K562 (cell line): Measurements from ENCODE around the gene UFSP1. TPM values are rescaled to one million over a fixed set of nuclear protein-coding genes. Genes with fewer than 3 reads are reported as not detected.

ENCODE experiments used
- ATF7 ChIP-seq: fragments of 450-650 bp; IDR thresholded peaks from 2 replicates; pipeline ENCODE4 v1.7.1; 2014; ENCODE audit warnings: mild to moderate bottlenecking, moderate library complexity
- CBFB ChIP-seq: sonication (generic); formaldehyde crosslinking; IDR thresholded peaks from 2 replicates; pipeline ENCODE4 v1.4.0; 2020; ENCODE audit warnings: mild to moderate bottlenecking, missing genetic modification reagents
- CREM ChIP-seq: IDR thresholded peaks from 2 replicates; pipeline ENCODE4 v1.6.1; 2014; ENCODE audit warnings: antibody characterized with exemption, low read depth
- ERF ChIP-seq: fragments of 450-650 bp; formaldehyde crosslinking; IDR thresholded peaks from 2 replicates; pipeline ENCODE4 v1.4.0; 2020; ENCODE audit warnings: mild to moderate bottlenecking, mixed read lengths
- ETS1 ChIP-seq: conservative IDR thresholded peaks from 2 replicates; pipeline ENCODE4 v1.6.1; 2011; ENCODE audit warnings: low read depth, mild to moderate bottlenecking, low read length; ENCODE audit not compliant: control insufficient read depth
- FOXK2 ChIP-seq, 2 experiments: fragments of 450-650 bp; IDR thresholded peaks in 1 of 2; conservative IDR thresholded peaks in 1 of 2; 2 replicates each; pipeline ENCODE4 v1.6.1; 2016; ENCODE audit warnings: low read depth in 2 of 2, mild to moderate bottlenecking in 1 of 2
- HDAC8 ChIP-seq: fragments of 450-650 bp; IDR thresholded peaks from 2 replicates; pipeline ENCODE4 v1.6.1; 2016; ENCODE audit warnings: mild to moderate bottlenecking, missing genetic modification characterization, moderate library complexity, missing compliant biosample characterization
- NR1H2 ChIP-seq: sonication (generic); formaldehyde crosslinking; IDR thresholded peaks from 2 replicates; pipeline ENCODE4 v1.4.0; 2020; ENCODE audit warnings: mild to moderate bottlenecking, missing genetic modification reagents
- PCBP1 ChIP-seq: fragments of 200-400 bp; formaldehyde crosslinking; IDR thresholded peaks from 2 replicates; pipeline ENCODE4 v1.6.1; 2018; ENCODE audit warnings: mild to moderate bottlenecking, low read depth, low read length; ENCODE audit not compliant: poor library complexity, severe bottlenecking
- RAD51 ChIP-seq: fragments of 450-650 bp; IDR thresholded peaks from 2 replicates; pipeline ENCODE4 v1.7.1; 2016; ENCODE audit warnings: low read depth, mild to moderate bottlenecking, borderline replicate concordance
- SOX6 ChIP-seq: fragments of 450-650 bp; IDR thresholded peaks from 2 replicates; pipeline ENCODE4 v1.6.1; 2014; ENCODE audit warnings: mild to moderate bottlenecking
- STAG1 ChIP-seq: sonication (generic); formaldehyde crosslinking; IDR thresholded peaks from 2 replicates; pipeline ENCODE4 v1.5.0; 2020; ENCODE audit warnings: missing genetic modification reagents, borderline replicate concordance
- TRIM28 ChIP-seq: fragments of 450-650 bp; IDR thresholded peaks from 2 replicates; pipeline ENCODE4 v1.6.1; 2017
- ZBTB1 ChIP-seq: sonication (generic); formaldehyde crosslinking; IDR thresholded peaks from 2 replicates; pipeline ENCODE4 v1.8.1; 2023; ENCODE audit warnings: missing genetic modification reagents, low read depth, mild to moderate bottlenecking, borderline replicate concordance
- ZBTB43 ChIP-seq: sonication (generic); formaldehyde crosslinking; IDR thresholded peaks from 2 replicates; pipeline ENCODE4 v1.8.0; 2023; ENCODE audit warnings: mild to moderate bottlenecking, missing genetic modification reagents
- ZBTB49 ChIP-seq: sonication (generic); formaldehyde crosslinking; IDR thresholded peaks from 2 replicates; pipeline ENCODE4 v1.8.0; 2022; ENCODE audit warnings: missing genetic modification reagents, mild to moderate bottlenecking, borderline replicate concordance
- ZFX ChIP-seq: sonication (generic); formaldehyde crosslinking; IDR thresholded peaks from 2 replicates; pipeline ENCODE4 v1.8.0; 2022; ENCODE audit warnings: mild to moderate bottlenecking, missing genetic modification reagents, moderate library complexity
- ZNF263 ChIP-seq: sonication (generic); formaldehyde crosslinking; IDR thresholded peaks from 2 replicates; pipeline ENCODE4 v1.8.0; 2022; ENCODE audit warnings: mild to moderate bottlenecking, missing genetic modification reagents, borderline replicate concordance
- ZNF511 ChIP-seq: sonication (generic); formaldehyde crosslinking; IDR thresholded peaks from 2 replicates; pipeline ENCODE4 v1.8.0; 2022; ENCODE audit warnings: mild to moderate bottlenecking, missing genetic modification reagents
- ZNF740 ChIP-seq, 3 experiments: fragments of 200-800 bp in 1 of 3; sonication (Bioruptor generic) in 1 of 3; sonication (generic) in 1 of 3; formaldehyde crosslinking in 1 of 3; IDR thresholded peaks; 2 replicates each; pipeline versions ENCODE4 v1.6.1 to v1.8.0; 2016 to 2022; ENCODE audit warnings: mild to moderate bottlenecking in 2 of 3, missing compliant biosample characterization in 2 of 3, missing genetic modification characterization in 2 of 3, missing genetic modification reagents in 1 of 3
- polyA plus RNA-seq, 8 experiments: library from polyadenylated mRNA; depleted of rRNA in 4 of 8; stranded (reverse) in 5 of 8; unstranded in 3 of 8; fragments of >200 nt; fragmentation: Nextera tagmentation in 2 of 8; fragmentation: Illumina TruSeq in 1 of 8; extraction: Ambion mirVana in 2 of 8; extraction: Trizol in 1 of 8; gene quantifications; 2 replicates each; pipeline versions ENCODE4 v1.2.1 to v1.2.3, GENCODE V29; 2011 to 2014; ENCODE audit warnings: inconsistent platforms in 1 of 8, missing spikeins in 1 of 8
- total RNA-seq, 7 experiments: library from RNA; depleted of rRNA in 6 of 7; stranded (reverse); fragments of >200 nt in 6 of 7; fragmentation: Illumina TruSeq in 2 of 7; extraction: Trizol in 2 of 7; gene quantifications; 2 replicates each; pipeline versions ENCODE4 v1.2.1 to v1.2.3, GENCODE V29; 2011 to 2021; ENCODE audit warnings: low replicate concordance in 1 of 7

Gene UFSP1
- total and polyA plus RNA-seq, 9 of the 15 experiments (the other 6 are each of a cell fraction or from before 2014, with no cell fraction given) = 0.50 to 18.8 (median 2.1) TPM

- peak; percentile 91 for TF ChIP-seq ZBTB49 (CRISPR knock-in tag)
- TF ChIP-seq SOX6 = peak; percentile 7; the same call in 1 of the 2 replicates
- no peak for TF ChIP-seq ZBTB1 (CRISPR knock-in tag)
- peak; percentile 51; the same call in 1 of the 2 replicates for TF ChIP-seq ERF (CRISPR knock-in tag)
- TF ChIP-seq ZFX (CRISPR knock-in tag) = peak; percentile 56
- 0 out of 2 replicates have a peak, but pooled peaks have one; percentile 27 for TF ChIP-seq RAD51
- TF ChIP-seq PCBP1 = peak; percentile 82
- peak; percentile 68 for TF ChIP-seq ATF7
- 0 out of 2 replicates have a peak, but pooled peaks have one; percentile 26 for TF ChIP-seq TRIM28
- TF ChIP-seq ZNF511 (CRISPR knock-in tag) = peak; percentile 80
- peak; percentile 30; the same call in 1 of the 2 replicates for TF ChIP-seq CREM
- TF ChIP-seq STAG1 = peak; percentile 93
- TF ChIP-seq ZNF740 (CRISPR knock-in tag; IDR thresholded peaks at IDR 0.05) = peak; percentile 7; the same call in 1 of the 2 replicates
- no peak; a peak in 1 of 4 replicates for TF ChIP-seq ZNF740 (tag; IDR thresholded peaks at IDR 0.05)
- peak; percentile 94 for TF ChIP-seq ETS1
- peak; percentile 92 for TF ChIP-seq CBFB (CRISPR knock-in tag)
- TF ChIP-seq NR1H2 (CRISPR knock-in tag) = 0 out of 2 replicates have a peak, but pooled peaks have one; percentile 63
- TF ChIP-seq FOXK2 (conservative IDR thresholded peaks at IDR 0.05 in 1 of 2, IDR thresholded peaks at IDR 0.05 in 1 of 2; ENCODE audit: low read depth in 2 of 2) = peak in 1 of 2 experiments; percentile 69; a peak in 2 of 4 replicates
- no peak for TF ChIP-seq HDAC8 (tag)
- peak; percentile 92 for TF ChIP-seq ZNF263 (CRISPR knock-in tag)
- peak; percentile 81; the same call in 1 of the 2 replicates for TF ChIP-seq ZBTB43 (CRISPR knock-in tag)
Measured at GRCh38 chr7:100852048-100852872, 37.3 kb downstream of the UFSP1 start, which contains the start of gene SLC12A9 (continued).
